Stimulated activated CD8-positive, alpha-beta memory T cell treated with anti-CD3 and anti-CD28 coated beads, Interleukin-7, amount 100 ng/mL, for 1 hour (primary cell): ENCODE measurements around the gene CPSF6.
"Not testable (repeated sequence)": the region's sequence is repeated elsewhere in the genome, so short reads cannot be mapped to it uniquely, and the experiment has no call there.

Source experiments
- DNase-seq, 2 donors: peaks; one replicate each; pipeline ENCODE4 v3.0.0-alpha.2; 2020; ENCODE audit warnings: low read depth in 2 of 2

CPSF6 gene, protein sequence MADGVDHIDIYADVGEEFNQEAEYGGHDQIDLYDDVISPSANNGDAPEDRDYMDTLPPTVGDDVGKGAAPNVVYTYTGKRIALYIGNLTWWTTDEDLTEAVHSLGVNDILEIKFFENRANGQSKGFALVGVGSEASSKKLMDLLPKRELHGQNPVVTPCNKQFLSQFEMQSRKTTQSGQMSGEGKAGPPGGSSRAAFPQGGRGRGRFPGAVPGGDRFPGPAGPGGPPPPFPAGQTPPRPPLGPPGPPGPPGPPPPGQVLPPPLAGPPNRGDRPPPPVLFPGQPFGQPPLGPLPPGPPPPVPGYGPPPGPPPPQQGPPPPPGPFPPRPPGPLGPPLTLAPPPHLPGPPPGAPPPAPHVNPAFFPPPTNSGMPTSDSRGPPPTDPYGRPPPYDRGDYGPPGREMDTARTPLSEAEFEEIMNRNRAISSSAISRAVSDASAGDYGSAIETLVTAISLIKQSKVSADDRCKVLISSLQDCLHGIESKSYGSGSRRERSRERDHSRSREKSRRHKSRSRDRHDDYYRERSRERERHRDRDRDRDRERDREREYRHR

DNA sequence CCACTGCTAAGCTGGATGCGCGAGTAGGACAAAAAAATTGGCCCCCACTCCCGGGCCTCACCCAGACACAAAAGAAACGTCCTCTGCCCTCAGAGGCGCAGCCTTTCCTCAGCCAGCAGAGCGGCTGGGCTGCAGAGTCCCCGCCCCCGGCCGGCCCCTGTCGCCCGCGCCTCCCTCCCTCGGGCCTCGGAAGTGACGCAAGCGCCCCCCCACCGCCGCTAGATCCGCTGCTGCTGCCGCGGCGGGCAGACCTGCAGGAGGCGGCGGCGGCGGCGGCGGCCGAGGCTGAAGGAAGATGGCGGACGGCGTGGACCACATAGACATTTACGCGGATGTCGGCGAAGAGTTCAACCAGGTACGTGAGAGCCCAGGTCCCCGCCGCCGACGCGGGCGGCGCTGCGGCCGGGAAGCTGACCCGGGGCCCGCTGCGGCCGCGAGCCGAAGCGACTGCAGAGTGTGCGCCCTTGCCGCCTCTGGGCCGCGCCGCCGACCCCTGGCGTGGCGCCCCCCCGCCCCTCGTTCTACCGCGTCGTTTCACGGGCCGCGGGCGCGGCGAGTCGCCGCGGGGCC, at the start of gene CPSF6:
TSS of gene CPSF6 (plus strand) at position 218 of the 570 bp plus-strand sequence. CDS start at position 296, 78 bp downstream.
- peak; percentile 94 to 95 for DNase-seq

DNA sequence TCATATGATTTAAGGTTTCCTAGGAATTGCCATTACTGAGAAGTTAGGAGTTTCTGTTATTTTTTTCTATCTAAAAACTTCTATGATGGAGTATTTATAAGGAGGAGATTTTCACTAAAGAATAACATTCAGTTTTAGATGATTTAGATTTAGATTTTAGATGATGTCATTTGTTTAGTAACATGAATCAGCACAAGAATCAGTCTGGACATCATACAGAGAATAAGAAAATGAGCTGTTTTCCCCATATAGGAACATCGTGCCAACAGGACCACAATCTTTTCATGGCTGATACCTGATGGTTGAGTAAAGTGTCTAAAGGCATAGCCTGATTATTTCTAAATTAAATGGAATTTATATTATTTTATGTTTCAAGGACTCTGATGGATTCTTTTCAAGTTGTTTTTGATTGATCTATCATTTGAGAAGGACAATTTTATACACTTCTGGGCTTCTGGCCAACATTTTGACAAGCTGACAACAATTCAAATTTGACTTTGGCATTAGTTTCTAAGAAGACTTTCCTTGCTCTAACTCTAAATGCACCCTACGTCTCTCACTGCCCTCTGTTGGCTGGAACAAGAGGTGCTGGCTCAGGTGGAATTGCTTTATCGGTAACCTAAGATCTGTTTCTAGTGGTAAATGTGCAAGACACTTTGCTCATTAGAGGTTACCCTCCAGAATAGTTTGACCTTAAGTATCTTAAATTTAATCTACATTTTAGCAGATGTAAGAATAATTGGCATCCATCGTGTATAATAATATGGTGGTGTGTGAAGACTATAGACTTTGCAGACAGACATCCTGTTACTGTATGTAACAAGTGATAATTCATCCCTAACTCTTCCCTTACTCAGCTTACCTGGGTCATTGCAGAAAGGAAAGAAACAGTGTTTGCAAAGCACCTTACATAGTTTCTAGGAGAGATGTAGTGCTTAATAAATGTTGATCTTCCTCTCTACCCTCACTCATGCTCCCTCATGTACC, 42.8 kb upstream of the CPSF6 start:
- no peak for DNase-seq

DNA sequence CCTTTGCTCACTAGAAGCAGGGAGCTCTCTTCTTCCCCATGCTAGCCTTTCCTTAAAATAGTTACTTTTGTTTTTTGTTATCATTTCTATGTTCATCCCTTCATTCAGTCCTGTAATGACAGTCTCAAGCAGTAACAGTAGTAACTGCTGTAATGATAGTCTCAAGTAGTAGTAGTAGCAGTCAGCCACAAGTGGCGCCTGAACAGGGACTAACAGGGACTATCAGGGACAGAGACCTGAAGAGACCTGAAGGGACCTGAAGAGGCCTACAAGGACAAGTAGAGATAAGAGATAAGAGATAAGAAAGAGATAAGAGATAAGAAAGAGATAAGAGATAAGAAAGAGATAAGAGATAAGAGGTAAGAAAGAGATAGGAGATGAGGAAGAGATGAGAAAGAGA, 39.4 kb upstream of the CPSF6 start:
- not testable (repeated sequence) for DNase-seq

DNA sequence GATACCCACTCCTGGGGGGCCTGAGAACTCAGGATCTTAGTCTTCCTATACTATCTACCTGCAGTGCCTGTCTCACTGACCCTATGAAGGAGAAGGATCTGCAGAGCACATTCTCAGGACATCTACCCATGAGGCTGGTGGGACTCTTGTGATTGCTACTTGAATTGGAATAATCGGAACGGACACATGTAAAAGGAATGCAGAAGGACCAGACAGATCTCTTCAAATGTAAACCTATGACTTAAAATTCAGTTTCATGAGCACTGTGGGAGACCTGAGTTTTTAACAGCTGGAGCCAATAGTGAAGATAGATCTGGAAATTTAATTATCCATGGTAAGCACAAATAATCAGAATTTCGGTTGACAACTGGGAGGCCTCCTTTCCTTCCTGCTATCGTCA, 35.2 kb upstream of the CPSF6 start:
- no peak for DNase-seq

DNA sequence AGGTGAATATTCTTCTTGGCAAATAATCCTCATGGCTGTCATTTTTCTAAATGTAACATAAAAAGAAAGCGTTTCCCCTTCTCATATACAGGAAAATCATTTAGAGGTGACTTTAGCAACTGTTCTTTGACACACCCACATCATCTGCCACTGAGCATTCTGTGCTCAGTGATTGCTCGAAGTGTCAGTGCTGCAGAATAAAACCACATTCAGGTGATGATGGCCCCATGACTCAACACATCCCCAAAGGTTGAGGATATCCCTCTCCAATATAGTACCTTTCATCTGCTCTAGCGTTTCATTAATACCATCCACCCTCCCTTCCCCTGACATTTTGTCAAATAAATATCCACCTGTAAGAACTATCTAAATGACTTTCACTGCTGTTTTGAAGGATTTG, 28.7 kb upstream of the CPSF6 start:
- DNase-seq = no peak

DNA sequence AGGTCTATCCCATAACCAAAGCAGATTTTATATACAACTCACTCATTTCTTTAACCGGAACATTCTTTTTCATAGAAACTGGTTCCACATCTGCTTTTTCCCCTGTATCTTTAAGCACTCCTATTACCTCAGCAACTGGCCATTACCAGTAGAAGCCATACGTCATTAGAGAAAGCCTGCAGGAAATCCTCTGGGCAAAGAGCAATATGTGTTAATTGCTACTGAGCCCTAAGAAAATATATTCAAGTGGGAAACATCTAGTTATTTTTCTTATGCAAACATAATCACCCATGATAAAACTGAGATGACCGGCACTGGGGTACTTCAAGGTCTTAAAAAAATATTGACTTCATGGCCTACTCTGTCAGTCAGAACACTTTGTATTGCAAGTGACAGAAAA, 28.2 kb upstream of the CPSF6 start:
- no peak for DNase-seq

DNA sequence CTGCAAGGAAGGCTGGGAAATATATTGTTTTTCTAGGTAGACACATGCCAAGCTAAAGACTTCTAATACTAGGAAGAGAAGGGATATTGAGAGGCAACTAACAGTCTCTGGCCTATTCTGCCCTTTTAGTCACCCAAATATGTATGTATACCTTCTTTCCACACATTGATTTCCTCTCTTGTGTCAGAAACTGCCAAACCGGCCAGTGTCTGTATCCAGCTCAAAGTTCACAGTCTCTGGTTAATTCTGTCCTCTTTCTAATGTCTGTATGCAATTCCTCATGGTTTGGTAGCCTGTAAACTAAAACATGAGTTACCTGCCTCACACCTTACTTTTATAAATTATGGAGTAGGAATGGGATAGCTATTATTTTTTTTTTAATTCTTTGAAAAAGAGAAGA, 25.2 kb upstream of the CPSF6 start:
- DNase-seq = no peak

DNA sequence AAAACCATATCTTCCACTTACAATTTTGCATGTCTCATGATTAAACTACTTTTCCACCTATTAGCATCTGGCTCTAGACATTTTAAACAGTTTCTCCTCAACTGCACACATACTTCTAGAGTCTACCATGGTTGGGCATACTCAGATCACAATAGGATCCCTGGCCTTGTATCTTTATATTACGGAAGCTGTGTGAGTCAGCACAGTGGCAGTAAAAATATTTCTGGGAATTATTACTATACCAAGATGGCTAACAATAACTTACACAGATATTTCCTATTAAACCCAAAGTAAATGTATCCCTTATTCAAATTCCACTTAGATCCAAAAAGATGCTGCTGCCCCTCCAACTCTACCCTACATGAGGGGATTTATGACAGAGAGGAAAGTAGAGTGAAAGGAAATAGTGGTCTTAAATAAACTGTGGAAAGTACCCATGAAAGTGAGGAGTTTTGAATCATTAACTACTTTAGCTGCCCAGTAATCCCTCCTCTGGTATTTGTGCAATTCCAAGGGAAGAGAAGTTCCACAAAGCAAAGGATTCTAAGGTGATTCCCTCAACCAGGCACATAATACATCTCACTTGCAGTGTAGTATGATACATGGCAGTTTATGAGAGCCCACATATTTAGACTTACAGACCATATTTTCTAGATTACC, 14.0 kb upstream of the CPSF6 start:
- DNase-seq = no peak

DNA sequence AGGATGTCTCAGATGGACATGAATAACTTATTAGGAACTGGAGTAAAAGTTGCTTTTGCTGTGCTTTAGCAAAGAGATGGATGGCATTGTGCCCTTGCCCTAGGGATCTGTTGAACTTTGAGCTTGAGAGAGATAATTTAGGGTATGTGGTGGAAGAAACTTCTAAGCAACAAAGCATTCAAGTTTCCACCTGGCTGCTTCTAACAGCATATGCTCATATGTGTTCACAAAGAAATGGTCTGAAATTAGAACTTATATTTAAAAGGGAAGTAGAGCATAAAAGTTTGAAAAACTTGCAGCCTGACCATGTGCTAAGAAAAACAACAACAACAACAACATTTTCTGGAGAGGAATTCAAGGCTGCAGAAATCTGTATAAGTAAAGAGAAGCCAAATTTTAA, 7.9 kb upstream of the CPSF6 start:
- no peak for DNase-seq

DNA sequence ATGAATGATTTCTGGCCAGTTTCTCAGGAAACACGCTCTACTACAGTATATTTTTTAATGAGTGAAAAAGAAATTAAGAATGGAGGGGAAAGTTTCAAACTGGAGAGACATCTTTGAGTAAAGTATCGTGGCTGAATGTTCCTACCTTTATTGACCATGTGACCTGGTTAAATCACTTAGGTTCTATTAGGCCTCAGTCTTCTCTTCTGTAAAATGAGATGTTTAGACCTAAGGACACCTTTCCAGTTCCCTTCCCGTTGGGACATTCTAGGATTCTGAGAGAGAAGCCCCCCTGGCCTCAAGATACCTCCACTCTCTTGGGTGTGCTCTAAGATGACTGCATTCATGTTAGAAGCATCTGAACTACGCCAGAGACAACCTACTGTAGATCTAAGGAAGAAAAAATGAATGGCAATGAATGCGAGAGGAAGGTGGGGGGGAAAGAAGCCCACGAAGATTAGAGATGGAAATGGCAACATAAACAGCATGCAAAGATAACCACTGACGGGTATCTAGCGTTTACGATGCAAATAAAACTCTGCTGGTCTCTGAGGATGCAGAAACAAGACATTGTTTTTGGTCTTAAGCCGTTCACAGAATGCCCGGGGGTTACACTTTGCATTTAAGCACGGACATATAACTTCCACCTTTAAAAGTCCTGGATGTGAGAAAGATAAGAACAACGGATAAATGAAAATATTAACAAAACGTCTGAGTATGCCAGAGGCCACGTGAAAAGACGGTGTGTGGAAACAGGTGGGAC, 599 bp upstream of the CPSF6 start:
- no peak for DNase-seq

DNA sequence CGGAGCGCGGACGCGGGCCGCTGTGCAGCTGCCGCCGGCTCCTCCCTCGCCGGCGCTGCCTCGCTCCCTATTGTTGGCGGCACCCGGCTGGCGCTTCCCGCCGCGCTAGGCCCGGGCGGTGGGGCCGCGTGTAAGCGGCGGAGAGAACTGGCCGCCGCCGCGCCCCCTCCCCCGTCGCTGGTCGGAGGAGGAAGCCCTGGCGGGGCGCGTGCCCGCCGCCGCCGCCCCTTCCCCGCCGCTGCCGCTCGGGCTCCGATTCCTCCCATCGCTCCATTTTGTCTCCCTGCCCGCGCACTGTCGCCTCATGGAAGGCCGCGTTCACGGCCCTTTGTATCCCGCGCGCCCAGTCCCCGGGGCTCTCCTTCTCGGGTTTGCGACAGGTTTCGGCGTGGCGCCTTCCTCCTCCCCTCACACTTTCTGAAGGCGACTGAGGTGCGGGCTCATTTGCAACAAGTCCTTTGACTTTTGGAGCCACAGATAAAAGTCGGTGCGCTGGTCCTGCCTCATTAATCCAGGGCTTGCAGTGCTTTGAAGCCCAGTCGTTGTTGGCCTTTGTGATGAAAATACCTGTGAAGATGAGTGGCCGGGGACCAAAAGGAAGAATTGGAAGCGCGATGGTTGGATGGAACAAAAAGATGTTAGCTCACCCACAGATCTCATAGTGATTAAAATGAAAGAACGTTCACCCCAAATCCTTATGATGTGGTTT, 707 bp downstream of the CPSF6 start:
- peak; percentile 7 to 18 for DNase-seq

DNA sequence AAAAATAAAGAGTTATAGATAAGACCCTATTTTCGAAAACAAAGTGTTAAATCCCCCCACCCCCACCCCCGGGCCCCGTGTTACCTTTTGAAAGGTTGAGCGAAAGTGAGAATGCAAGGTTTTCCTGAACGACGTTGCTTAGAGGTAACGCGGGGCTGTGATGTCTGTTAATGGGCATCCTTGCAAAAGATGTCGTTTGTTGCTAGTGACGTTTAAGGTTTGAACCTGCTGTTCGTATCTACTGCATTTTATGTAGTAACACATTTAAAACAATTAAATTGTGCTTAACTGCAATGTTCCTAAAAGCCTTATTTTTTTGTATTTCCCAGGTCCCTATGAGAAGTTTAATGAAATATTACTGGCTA, 1.2 kb downstream of the CPSF6 start:
- DNase-seq = no peak

DNA sequence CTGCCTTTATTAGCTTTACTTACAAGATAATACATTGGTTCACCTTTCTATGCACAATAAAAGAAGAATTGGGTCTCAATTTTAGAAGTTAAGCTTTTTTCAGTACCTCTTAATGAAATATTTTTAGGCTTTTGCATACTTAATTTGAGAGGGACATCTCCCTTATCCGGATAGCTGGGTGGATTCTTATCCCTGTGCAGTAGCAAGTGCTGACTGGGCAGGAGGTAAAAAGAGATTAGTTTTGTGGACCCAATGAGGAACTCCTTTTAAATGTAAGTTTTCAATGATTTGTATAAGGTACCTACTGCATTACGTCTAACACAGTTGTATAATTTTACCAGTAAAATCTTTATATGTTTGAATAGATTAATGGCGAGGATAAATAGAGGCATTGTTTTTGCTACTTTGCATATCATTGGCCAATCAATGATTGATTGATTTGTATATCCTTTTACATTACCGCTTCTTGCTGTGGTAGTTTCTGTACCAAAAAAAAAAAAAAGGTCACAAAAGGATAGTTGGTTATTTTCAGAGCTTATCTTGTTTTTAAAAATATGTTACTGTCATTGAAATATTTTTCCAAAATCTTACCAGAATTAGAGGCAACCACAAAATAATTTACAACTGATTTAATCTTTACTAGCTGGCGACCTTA, 2.2 kb downstream of the CPSF6 start:
- DNase-seq = no peak

DNA sequence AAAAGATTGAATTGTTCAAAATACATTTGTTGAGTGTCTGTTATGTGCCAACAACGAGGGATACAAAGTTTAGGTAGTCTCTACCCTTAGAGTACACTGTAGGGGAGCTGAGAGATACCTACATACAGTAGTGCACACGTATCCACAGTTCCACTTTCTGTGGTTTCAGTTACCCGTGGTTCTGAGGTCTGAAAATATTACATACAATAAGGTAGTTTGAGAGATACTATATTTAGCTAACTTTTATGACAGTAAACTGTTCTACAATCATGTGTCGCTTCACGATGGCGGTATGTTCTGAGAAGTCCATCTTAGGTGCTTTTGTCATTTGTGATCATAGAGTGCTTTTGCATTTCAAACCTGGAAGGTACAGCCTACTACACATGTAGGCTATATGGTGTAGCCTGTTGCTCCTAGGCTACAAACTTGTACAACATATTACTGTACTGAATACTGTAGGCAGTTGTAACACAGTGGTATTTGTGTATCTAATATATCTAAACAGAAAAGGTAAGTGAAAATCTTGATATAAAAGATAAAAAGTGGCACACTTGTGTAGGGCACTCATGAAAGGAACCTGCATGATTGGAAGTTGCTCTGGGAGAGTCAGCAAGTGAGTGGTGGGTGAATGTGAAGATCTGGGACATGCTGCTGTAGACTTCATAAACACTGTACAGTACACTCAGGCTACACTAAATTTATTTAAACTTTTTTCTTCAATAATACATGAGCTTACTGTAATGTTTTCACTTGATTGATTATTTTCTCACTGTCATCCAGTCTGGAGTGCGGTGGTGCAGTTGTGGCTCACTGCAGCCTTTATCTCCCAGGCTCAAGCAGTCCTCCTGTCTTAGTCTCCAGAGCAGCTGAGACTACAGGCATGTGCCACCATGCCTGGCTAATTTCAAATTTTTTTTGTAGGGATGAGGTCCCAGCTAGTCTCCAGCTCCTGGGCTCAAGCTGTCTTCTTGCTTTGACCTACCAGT, 4.0 kb downstream of the CPSF6 start:
- DNase-seq = no peak

DNA sequence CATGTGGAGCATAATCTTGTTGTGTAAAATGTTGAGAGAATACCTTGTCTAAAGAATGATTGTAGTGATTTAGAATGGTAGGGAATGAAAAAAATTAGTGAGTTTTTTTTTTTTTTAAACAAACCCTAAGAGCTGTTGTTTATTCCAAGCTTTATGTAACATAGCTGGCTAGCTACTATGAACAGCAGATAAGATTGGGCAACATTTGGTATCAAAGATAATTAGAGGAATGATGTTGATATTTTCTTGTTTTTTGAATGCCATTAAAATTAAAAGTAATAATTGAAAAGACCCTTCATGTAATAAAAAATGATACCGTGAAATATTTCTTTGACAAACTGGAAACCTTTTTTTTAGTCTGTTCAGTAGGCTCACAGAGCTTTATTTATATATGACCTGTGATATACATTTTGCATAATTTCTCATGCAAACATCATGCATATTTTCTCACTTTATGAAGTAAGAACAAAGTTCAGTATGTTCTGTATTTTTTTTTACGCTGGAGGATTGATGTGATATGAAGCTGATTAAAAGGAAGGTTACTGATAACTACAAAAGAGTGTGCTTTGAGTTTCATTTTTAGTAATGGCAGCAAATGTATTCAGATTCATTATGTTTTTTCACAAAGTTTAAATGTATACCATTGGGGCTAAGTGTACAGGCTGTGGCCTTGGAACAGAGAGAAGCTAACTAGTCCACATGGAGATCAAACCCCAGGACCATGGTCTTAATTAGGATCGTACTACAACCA, 8.1 kb downstream of the CPSF6 start:
- DNase-seq = no peak

DNA sequence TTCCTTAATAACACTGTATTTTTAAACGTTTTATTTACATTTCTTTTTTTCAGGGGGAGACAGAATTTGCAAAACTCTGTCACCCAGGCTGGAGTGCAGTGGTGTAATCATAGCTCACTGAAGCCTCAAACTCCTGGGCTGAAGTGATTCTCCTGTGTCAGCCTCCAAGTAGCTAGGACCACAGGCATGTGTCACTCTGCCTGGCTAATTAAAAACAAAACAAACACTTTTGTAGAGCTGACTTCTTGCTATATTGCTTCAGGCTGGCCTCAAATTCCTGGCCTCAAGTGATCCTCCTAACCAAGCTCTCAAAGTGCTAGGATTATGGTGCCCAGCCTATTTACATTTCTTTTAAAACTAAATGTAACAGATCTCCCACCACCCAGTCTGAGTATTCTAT, 12.7 kb downstream of the CPSF6 start:
- no peak for DNase-seq

DNA sequence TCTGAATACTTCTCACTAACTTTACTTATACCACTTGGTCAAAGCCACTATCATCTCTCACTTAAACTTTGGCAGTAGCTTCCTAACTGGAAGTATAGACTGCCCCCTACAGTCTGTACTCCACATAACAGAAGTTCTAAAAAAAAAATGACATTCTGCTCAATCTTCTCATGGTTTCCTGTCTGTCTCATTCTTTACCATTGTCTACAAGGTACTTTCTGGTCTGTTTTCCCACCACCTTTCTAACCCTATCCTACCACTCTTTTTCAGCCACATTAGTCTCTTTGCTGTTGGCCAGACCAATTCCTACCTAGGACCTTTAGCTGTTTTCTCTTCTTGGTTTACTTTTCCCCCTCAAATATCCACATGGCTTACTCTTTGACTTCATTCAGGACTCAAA, 14.7 kb downstream of the CPSF6 start:
- DNase-seq = no peak

DNA sequence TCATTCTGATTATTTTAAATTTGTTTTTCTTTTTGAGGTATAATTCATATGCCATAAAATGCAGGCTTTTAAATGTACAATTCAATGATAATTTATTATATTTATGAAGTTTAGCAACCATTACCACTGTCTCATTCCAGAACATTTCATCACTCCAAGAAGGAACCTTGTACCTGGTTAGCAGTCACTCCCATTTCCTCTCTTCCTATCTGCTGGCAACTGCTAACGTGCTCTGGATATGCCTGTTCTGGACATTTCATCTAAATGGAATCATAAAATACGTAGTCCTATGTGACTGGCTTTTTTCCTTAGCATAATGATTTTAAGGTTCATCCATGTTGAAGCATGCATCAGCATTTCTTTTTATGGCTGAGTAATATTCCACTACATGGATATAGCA, 15.5 kb downstream of the CPSF6 start:
- no peak for DNase-seq
